ENCODE results near the gene C10orf67. TPM values are rescaled to one million over a fixed set of nuclear protein-coding genes. Genes with fewer than 3 reads are reported as not detected.

The C10orf67 gene
- total RNA-seq, 1 donor from 2014 or later, result 1.2 TPM

GRCh38 chr10:23204773-23205172, 139.8 kb downstream of the C10orf67 start:
- ATAC-seq, result no peak
- no peak for DNase-seq (ENCODE audit: low spot score)
- intact Hi-C loops (cut with DNase I), result no loop called here

GRCh38 chr10:23203369-23204325, 140.9 kb downstream of the C10orf67 start:
- ATAC-seq (no peak), DNase-seq (ENCODE audit: low spot score) (no peak)
- intact Hi-C loops (cut with DNase I), result no loop called here

DNA sequence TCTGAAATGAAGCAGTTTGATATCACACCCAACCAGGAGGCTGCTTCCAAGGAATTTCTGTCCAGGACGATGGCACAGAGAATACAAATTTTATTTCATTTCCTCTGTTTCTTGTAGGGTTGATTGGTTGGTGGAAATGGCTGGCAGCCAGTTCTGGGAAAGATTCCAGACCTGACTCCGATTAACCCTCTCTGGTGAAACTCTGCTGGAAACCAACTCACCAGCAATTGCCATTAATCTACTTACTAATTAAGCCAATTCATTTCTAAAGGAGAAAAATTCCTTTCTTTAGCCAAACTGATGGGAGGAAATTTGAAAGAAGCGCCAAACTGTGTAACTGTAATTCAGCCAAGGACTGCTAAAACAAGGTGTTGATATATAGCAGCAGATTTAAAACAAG, 141.8 kb downstream of the C10orf67 start:
- DNase-seq (ENCODE audit: low spot score) (no peak), ATAC-seq (no peak)
- intact Hi-C loops (cut with DNase I), result no loop called here

DNA sequence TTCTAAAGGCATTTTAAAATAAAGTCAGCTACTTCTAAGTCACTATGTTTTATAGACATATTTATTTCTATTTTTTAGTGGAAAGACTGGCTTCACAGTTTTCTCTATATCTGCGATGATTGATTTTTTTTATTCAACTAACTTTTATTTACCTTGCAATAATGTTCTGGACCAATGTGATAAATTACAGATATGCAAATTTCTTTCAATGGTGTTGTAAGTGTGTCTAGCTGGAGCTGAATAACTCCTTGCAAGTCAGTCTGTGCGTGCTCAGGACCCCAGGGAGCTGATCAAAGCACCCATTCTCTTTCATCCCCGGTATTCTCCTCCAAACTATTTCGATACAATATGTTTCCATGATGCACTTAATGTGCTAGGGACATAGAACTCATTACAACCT, 142.8 kb downstream of the C10orf67 start:
- ATAC-seq (no peak), DNase-seq (ENCODE audit: low spot score) (no peak)
- intact Hi-C loops (cut with DNase I), result no loop called here

DNA sequence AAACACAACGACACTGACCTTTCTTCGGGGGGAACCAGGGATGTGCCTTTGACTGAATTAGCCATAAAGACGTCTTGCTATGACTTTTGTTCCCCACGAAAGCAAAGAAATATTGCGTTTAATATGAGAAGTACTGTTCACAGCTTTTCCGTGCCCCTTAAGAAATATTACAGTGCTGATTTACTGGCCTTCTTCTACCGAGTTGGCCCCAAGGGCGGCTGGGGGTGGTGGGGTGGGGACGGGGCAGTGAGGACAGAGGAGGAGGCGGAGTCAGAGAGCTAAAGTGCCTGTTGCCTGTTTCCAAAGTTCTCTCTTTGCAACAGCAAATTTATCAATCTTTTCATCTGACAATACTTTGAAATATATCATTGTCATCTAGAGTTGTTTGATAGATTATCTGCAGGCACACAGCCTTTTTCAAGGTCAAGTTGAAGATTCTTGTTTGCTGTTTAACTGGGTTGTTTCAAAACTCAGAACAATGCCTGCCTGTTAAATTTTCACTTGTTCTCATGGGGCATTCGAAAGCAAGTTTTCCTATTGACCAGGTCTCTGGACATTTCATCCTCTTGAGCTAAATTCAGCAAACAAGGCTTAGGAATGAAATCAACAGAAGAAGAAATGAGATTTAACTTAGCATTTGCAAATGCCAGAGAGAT, 143.5 kb downstream of the C10orf67 start:
- DNase-seq (ENCODE audit: low spot score) (no peak), ATAC-seq (no peak)
- intact Hi-C loops (cut with DNase I), result no loop called here

DNA sequence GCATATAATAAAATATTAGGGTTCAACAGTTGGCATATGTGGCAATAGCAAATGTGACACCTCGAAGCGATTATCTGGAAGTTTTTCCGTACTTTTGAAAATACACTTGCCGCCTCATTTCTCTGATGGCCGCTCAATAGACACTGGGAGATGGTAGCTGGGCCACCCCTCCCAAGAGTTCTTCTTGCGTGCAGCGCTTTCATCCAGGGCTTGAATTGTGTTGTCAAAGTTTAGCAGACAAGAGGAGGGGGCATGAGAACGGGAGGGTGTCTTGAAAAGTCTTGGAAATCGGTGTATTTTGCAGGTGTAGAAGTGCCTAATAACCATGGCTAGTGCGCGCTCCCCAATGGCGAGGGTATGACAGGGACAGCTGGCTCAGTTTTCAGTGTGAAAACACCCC, 144.0 kb downstream of the C10orf67 start:
- no peak for ATAC-seq

DNA sequence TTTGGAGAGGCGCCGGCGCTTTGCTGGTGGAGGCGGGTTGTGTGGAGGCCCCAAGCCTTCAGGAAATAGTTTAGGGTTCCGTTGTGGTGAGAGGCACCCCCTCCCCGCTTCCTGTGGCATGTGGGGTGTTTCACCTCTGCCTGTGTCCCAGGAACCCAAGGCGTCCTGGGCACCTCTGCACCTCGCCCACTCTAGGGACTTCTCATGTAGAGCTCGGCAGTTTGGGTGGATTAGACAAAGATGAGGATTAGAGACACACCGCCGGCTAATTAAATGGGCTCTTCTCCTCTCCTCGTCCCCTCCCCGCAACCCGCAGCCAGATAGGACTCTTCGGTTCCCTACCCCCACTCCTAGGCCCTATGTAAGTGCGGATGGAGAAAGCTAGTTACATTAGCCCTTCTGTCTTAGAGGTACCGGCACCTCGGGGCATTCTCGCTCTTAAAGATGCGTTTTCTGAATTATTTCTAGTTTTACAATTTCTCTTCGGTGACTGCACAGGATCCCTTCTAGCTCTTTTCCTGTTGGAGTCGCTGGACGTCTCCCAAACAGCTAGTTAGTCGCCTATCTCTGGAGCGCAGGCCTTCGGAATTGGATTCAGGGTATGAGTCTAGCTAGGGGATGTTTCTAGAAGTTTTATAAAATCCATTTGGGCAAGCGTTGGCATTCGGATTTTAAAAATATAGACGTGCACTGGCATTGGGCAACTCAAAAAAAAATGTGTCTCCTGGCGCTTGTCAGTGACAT, 144.7 kb downstream of the C10orf67 start:
- ATAC-seq (no peak), DNase-seq (ENCODE audit: low spot score) (no peak)
- intact Hi-C loops (cut with DNase I), result no loop called here

More for the DNA sequence above, 144.0 kb downstream of the C10orf67 start:
- DNase-seq (ENCODE audit: low spot score), result no peak
- intact Hi-C loops (cut with DNase I), result no loop called here

- DNase-seq (ENCODE audit: low spot score) (no peak), ATAC-seq (no peak)
- intact Hi-C loops (cut with DNase I), result no loop called here
Observed at GRCh38 chr10:23198940-23199767, 145.4 kb downstream of the C10orf67 start.

GRCh38 chr10:23198610-23198939, 146.0 kb downstream of the C10orf67 start:
- intact Hi-C loops (cut with DNase I), result no loop called here

GRCh38 chr10:23197416-23197861, 147.2 kb downstream of the C10orf67 start:
- DNase-seq (ENCODE audit: low spot score) (no peak), ATAC-seq (no peak)
- intact Hi-C loops (cut with DNase I), result no loop called here

More at GRCh38 chr10:23198610-23198939, 146.0 kb downstream of the C10orf67 start:
- ATAC-seq (no peak), DNase-seq (ENCODE audit: low spot score) (no peak)

GRCh38 chr10:23196915-23197314, 147.7 kb downstream of the C10orf67 start:
- ATAC-seq (no peak), DNase-seq (ENCODE audit: low spot score) (no peak)
- intact Hi-C loops (cut with DNase I), result no loop called here

- DNase-seq (ENCODE audit: low spot score), result no peak
- ATAC-seq, result no peak
- intact Hi-C loops (cut with DNase I), result no loop called here
Observed at GRCh38 chr10:23195846-23196600, 148.6 kb downstream of the C10orf67 start.

DNA sequence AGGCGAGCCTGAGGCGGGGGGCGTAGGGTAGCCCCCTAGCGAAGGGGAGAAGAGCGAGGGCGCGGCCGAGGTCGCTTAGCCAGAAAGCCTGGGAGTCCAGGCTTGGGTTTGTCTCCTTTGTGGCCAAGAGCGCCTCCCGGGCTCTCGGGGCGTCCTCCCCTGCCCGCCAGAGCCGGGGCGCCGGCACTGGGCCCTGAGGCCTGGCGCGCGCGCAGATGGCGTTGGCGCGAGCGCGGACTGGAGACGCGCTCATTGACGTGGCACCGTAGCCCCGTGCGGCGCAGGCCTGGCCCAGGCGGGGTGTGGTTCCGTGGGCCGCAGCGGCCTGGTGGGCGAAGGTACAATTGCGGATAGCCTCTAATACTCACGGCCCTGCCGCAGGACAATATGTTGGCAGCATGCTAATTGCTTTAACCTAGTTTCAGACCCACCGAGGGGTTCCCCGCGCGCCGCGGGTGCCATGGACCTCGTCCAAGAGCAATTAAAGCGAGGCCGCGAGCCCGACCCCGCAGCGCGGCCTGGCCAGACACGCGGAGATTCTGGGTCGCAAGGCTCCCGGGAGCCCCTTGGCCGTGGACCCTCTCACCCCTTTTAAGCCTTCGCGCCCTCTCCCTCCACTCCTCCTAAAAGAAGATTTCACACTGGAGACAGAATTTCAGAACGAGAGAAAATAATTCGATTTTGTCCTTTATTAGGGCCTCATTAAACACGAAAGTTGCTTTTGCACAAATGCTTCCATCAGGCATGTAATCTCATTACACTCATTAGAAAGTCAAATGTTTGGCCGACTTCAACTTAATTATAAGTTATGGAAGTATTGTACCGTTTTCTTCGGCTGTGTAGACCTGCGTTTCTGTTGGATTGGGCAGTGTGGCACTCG, 149.4 kb downstream of the C10orf67 start:
- DNase-seq (ENCODE audit: low spot score), result no peak
- intact Hi-C loops (cut with DNase I), result no loop called here
- no peak for ATAC-seq

GRCh38 chr10:23194471-23194965, 150.1 kb downstream of the C10orf67 start:
- no peak for DNase-seq (ENCODE audit: low spot score)
- intact Hi-C loops (cut with DNase I), result no loop called here
- ATAC-seq, result no peak

DNA sequence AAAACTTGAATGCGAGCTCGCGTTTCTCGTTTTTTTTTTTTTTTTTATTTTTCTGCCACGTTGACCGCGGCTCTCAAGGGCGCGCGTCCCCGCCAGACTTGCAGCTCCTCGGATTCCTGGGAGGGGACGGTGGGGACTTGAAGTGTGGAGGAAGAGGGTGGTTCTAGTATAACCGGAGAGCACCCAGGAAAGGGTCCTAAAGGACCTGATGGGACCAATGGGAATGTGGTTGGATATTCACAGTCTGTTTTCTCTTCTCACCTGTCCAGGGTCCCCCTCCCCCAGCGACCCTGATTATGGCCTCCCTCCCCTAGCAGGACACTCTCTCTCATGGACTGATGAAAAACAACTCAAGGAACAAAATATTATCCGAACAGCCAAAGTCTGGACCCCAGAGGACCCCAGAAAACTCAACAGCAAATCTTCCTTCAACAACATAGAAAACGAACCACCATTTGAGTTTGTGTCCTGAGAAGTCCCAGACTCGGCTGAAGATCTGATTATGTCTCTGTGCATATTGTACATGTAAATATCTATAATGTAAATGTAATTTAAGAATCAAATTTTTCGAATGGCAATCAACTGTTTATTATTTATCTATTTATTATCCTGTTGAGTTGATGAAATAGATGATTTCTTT, 151.0 kb downstream of the C10orf67 start:
- DNase-seq (ENCODE audit: low spot score) (no peak), ATAC-seq (no peak)
- intact Hi-C loops (cut with DNase I), result no loop called here

DNA sequence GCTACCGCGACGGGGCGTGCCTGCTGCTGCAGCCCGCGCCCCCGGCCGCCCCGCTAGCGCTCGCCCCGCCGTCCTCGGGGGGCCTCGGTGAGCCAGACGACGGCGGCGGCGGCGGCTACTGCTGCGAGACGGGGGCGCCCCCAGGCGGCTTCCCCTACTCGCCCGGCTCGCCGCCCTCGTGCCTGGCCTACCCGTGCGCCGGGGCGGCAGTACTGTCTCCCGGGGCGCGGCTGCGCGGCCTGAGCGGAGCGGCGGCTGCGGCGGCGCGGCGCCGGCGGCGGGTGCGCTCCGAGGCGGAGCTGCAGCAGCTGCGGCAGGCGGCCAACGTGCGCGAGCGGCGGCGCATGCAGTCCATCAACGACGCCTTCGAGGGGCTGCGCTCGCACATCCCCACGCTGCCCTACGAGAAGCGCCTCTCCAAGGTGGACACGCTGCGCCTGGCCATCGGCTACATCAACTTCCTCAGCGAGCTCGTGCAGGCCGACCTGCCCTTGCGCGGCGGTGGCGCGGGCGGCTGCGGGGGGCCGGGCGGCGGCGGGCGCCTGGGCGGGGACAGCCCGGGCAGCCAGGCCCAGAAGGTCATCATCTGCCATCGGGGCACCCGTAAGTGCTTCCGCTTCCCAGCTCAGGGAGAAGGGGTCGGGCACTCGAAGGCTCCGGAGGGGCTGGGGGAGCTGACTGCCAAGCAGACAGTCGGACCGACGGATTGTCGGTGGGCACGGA, 151.7 kb downstream of the C10orf67 start:
- no peak for ATAC-seq
- intact Hi-C loops (cut with DNase I), result no loop called here

More for the DNA sequence above, 151.7 kb downstream of the C10orf67 start:
- no peak for DNase-seq (ENCODE audit: low spot score)

Data from sciatic nerve (tissue), 2 donors.